ENCODE measurements around the gene FOXP4. TPM values are rescaled to one million over a fixed set of nuclear protein-coding genes. Genes with fewer than 3 reads are reported as not detected.
A peak's percentile ranks its signal among the peaks of the same experiment; 100 is the strongest.

The FOXP4 gene, protein sequence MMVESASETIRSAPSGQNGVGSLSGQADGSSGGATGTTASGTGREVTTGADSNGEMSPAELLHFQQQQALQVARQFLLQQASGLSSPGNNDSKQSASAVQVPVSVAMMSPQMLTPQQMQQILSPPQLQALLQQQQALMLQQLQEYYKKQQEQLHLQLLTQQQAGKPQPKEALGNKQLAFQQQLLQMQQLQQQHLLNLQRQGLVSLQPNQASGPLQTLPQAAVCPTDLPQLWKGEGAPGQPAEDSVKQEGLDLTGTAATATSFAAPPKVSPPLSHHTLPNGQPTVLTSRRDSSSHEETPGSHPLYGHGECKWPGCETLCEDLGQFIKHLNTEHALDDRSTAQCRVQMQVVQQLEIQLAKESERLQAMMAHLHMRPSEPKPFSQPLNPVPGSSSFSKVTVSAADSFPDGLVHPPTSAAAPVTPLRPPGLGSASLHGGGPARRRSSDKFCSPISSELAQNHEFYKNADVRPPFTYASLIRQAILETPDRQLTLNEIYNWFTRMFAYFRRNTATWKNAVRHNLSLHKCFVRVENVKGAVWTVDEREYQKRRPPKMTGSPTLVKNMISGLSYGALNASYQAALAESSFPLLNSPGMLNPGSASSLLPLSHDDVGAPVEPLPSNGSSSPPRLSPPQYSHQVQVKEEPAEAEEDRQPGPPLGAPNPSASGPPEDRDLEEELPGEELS
- total RNA-seq: 0.82 TPM

DNA sequence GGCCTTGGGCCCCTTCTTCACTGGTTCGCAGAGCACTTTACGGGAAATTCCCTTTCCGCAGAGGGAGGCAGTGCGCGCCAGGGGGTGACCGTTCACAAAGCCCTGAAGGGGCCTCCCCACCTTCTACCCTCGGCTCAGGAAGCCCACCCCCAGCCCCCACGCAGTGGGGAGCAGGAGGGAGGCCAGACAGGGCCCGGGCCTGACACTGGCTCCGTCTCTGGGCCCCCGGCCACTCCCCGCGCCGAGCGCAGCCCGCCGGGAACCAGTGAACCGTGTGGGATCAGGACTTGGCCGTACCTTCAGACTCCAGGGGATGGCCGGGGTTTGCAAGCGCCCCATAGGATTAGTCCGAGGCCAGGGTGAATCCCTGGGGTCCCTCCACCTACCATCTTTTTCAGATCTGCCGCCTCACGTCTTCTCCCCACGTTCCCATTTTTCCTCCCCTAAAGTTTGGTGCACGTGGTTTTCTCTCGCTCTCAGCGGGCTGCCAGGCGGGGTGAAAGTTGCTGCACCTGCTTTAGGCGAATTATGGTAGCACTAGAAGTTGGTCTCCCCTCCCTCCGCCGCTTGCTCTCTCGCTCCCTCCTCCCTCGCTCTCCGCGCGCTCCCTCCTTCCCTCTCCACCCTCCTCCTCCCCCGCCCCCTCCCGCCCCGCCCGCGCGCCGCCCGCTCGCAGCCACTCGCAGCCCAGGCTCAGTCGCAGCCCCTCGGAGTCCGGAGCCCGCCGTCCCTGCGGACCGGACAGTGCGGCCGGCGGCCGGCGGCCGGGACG is at the start of gene FOXP4:
FOXP4 (plus strand) TSS at position 679 of the 772 bp plus-strand sequence. CDS start 19,380 bp downstream, outside the sequence.
- peak; percentile 91 to 94 for DNase-seq (ENCODE audit: low spot score in 2 of 2)
- no peak for FAIRE-seq

DNA sequence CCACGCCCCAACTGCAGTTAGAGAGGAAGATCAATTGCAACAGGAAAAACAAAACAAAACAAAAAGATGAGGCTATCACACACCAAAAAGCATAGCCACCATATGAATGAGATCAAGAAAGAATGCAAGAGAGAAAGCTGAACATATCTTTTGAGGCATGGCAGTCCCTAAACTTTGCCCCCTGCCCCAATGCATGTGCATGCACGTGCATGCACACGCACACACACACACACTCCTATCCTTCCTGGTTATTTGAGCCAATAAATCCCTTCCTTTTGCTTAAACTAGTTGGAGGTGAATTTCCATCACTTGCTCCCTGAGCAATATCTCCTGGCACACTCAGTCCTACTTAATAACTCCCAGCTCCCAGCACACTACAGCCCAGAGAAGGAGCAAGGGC is 48.6 kb upstream of the FOXP4 start:
- no peak for FAIRE-seq

DNA sequence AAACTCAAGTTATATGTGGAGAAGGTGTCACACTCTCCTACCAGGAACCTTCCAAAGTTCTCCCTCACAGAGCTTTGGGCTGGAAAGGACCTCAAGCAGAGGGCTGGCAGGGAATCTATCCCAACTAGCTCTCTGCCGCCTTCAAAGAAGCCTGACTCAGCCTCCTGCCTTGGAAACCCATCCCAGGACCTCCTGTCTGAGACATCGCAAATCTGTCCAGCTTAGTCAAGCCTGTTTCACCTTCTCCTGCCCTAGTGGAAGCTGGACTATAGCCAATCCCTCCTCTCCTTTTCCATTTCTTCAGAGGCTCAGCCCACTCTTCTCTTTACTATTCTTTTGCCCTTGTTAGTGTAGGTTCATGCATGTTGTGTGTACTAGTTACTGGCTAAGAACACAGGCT is 48.2 kb upstream of the FOXP4 start:
- no peak for FAIRE-seq
- DNase-seq (ENCODE audit: low spot score in 2 of 2): no peak

More for the DNA sequence above, 48.6 kb upstream of the FOXP4 start:
- no peak for DNase-seq (ENCODE audit: low spot score in 2 of 2)

DNA sequence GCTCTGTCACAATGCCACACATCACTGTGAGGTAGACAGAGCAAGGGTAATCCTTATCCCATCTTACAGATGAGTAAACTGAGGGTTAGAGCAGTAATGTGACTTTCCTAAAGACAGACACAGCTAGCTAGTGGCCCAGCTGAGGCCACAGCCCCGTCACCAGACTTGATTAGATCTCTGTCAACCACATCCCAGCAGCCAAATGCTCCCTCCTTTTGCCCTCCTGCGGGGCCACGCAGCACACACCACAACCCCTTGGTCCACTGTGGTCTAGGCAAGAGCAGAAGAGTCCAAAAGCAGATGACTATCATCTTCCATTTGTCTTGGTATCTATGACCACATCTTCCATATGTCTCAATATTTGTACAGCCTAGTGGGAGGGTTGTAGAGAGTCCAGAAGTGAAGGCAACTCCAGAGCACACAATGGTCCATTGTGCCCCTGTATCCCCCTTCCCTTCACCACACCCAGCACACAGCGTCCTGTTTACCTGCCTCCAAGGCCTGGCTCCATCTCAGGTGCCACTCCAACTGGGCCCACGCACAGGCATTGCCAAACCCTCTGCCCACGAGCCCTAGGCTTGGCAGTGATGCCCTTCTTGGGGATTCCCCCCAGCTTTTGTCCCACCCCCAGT is 47.1 kb upstream of the FOXP4 start:
- no peak for DNase-seq (ENCODE audit: low spot score in 2 of 2)
- no peak for FAIRE-seq

DNA sequence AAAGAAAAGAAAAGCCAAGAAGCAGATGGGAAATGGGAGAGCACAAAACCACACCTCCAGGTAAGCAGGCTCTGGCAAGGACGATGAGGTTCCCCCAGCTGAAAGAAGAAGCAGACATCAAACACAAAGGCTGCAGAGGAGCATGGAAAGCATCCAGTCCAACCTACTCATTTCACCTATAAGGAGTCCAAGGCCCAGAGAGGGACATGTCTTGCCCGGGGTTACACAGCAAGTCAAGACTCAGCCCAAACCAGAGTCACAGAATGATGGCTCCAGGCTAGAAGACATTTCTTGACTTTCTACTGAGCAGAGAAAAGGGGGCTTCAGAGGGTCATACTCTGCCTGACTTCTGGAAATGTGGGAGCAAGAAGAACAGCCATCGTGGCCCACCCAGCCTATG is 45.6 kb upstream of the FOXP4 start:
- FAIRE-seq: no peak
- no peak for DNase-seq (ENCODE audit: low spot score in 2 of 2)

DNA sequence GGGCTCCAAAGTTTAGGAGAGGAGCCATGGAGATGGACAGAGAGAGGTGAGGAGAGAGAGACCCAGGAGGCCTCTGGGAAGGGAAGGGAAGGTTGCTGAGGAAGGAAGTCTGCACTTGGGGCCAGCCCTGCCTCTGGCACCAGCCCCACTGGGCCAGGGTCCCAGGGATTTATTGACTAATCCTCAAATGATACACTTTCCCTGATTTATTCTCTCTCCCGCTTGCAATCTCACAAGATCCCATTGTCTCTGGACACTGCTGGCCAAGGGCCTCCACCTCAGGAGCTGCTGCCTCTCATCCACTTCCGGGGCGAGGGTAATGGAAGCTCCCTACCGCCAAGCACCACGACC is 43.6 kb upstream of the FOXP4 start:
- FAIRE-seq (no peak), DNase-seq (ENCODE audit: low spot score in 2 of 2) (peak in 1 of 2 donors; percentile 38)

DNA sequence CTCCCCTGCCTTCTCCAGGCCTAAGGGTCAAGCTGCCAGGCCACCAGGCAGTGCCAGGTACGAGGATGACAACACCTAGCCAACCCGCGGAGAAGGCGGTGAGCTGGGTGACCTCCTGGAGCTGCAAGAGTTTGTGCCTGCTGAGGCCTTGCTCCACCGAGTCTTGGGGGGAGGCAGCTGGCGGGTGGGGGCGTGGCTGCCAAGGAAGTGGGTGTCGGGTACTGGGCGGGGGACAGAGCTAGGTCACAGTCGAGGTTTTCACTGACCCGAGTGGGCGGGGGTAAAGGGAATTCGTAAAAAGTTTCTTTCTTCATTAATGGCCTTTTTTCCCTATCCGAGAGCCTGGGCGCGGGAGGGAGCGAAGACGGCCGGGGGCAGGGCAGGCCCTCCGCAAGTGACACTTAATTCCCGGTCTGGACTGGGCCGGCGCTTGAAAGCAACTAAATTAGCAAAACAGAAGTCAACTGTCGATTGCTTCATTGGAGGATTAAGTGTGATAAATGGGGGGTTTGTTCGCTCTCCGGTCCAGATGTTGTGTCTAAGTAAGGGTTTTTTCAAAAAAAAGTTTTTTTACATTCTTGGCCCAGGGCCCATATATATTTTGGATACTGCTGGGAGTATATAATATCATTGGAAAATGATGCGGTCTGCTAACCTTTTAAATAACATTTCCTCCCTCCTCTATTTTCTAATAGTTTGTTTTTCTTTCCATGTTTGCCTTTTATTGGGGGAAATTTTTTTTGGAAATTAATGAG is 43.1 kb upstream of the FOXP4 start:
- peak in 1 of 2 donors; percentile 35 for DNase-seq (ENCODE audit: low spot score in 2 of 2)
- FAIRE-seq: no peak

DNA sequence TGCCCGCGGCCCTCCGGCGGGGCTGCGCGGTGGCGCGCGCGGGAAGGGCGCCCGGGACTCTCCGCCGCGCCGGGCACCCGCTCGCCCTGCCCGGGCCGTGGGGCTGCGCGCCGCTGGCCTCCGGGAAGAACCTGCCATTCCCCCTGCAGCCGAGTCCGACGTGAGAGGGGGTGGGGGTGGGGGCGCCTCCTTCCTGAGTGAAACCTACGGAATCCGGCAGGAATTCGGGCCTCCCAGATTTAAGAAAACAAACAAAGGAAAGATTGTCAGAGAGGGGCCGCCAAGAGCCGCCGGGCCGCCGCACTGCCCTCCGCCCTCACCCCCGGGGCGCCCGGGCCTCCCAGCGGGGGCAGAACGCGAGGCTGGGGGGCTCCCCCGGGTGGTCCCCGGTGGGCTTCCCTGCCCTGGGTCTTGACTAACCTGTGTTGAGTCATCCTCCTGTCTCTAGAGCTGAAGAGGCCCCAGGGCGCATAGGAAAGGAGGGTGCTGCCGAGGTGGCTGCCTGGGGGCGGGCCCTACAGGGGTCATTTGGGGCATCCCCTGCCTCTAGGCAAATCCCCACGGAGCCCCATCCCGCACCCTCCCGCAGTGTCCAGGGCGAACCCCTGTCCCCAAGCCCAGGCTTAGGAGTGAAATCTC is 42.2 kb upstream of the FOXP4 start:
- no peak for FAIRE-seq
- peak; percentile 53 to 75 for DNase-seq (ENCODE audit: low spot score in 2 of 2)

DNA sequence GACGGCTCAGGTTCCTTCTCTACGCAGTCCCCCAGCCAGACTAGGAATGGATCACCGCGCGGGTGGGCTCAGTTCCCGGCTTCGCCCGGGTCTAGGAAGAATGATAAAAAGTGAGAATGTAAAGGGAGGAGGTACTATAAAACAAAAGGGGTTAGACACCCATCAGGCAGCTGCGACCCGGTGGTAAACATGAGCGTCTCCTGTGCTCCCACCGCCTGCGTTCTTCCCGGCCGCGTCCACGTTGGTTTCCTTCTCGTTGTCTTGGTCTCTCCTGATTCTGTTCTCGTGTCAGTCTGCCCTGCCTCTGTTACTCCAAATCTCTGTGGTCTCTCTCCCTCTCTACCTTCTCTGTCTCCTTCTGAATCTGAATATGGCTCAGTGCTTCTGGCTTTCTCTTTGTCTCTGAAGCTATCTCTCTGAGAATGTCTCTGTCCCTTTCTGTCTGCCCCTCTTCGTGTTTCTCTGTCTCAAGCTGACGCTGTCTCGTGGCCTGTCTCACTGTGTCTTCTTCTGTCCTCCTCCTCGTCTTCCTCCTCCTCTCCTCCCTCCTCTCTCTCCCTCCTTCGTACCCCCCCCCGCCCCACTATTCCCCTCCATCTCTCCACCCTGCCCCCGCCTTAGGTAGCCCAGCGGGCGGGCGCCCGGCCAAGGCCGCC is 41.6 kb upstream of the FOXP4 start:
- peak in 1 of 2 donors; percentile 55 for DNase-seq (ENCODE audit: low spot score in 2 of 2)
- FAIRE-seq: no peak

DNA sequence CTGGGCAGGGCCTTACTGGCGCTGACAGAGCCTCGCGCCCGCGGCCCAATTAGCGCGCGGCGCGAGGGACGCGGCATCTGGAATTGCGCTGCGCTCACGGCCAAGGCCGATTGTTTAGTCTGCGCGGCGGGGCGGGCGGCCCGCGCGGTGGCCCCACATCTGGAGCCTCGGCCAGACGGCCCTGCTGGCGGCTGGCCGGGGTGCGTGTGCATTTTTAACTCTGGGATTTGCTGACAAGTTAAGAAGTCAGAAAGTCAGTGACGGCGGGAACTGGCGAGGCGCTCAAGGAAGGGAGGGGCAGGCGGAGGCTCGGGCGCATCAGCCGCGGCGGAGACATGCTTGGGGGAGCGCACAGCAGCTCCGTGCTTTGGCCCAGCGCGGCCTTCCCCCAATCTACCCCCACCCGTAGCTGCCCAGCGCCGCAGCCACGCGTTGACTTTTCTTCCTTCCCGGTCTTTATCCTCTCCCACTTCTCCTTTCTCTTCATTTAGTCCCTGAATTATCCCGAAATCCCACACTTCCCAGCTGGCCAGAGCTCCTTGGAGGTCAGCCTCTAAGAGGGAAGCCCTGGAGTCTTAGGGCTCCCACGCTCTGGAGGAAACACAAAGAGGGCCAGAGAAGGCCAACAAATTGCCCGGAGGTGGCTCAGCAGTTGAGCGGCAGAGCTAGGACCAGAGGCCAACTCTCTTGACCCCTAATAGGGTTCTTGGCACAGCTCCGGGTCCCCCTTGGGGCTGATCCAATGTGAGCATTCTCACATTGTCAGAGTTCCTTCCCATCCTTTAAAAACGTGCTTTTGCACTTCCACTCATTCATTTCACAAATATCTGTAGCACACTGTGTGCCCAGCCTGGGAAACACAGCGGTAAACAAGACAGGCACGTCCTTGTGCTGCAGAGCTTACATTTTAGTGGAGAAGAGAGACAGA is 40.8 kb upstream of the FOXP4 start:
- peak; percentile 70 to 74 for DNase-seq (ENCODE audit: low spot score in 2 of 2)

DNA sequence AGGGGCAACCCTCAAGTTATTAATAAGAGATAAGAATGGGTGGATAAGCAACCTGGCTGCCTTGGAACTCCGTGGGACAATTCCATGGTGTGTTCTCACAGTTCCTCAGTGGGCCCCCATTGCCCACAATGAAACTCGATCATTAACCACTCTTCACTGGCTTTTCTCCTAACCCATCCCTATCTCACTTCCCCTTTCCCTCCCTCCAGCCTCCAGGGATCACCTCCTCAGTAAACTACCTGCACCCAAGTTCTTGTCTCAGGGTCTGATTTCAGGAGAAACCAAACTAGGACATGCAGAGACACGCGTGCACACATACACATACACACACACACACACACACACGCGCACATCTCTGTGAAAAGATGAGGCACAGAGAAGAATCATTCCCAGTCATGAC is 37.7 kb upstream of the FOXP4 start:
- DNase-seq (ENCODE audit: low spot score in 2 of 2) (no peak), FAIRE-seq (no peak)

More for the DNA sequence above, 40.8 kb upstream of the FOXP4 start:
- no peak for FAIRE-seq

DNA sequence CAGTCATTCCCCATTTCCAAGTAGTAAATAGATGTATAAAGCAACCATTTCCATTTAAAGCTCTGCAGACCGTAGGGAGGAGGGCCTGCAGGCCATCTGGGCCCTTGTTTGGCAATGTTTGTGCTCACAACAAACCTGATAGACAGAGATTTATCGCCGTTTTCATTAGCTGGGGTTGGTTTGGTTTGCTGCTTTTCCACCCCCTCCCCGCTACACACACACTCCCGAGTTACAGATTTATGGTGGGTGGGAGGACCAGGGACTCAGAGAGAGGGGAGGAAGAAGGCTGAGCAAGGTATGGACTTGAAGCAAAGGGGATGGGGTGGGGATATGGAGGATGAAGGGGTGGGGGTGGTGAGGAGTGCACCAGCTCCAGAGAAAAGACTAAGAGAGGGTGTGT is 36.6 kb upstream of the FOXP4 start:
- FAIRE-seq: no peak
- DNase-seq (ENCODE audit: low spot score in 2 of 2): no peak

DNA sequence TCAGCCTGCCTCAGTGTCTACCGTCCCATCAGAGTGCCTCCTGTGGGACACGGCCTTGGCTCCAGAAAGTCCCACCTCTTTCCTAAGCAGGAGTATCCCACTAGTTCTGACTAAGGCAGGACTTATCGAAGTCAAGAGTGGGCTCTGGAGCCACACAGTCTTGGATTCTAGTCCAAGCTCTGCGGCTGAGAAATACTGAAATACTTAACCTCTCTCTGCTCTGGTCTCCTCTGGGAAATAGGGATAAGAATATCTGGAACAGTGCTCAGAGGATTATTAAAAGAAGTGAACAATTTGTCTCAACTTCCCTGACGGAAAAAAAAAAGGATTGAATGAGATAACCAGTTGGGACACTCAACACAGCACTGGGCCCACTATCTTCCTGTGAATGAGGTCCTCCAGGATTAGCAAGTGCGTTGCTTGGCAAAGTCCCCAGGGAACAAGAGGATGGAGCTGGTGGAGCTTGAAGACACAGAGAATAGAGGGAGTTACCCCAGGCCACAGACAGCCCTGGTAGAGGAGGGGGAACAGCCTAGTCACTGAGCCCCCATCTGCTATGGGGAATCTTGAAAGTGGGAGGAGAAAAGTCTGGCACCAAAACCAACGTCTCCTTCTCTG is 34.6 kb upstream of the FOXP4 start:
- DNase-seq (ENCODE audit: low spot score in 2 of 2): no peak
- no peak for FAIRE-seq

DNA sequence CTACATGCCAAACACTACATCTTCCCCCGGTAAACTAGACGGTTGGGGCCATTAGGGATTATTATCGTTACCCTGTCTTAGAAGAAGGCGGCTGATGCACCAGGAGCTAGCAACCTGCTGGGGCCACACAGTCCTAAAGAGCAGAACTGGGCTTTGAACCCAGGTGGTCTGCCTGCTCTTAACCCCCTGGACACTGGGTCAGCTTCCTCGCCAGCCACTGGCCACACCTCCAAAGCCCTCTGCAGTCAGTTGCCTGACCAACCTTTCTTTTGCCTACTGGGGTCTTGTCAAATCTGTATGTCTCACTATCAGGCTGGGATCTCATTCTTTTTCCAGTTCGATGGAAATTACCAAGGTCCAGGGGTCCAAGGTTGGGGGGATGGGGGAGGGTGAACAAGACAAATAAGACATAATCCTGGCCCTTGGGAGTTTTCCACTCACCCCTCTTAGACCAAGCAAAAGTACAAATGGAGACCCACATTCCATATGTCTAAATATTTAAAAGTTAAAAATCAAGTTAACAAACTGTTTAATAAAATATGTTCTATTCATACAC is 34.0 kb upstream of the FOXP4 start:
- FAIRE-seq (no peak), DNase-seq (ENCODE audit: low spot score in 2 of 2) (no peak)

DNA sequence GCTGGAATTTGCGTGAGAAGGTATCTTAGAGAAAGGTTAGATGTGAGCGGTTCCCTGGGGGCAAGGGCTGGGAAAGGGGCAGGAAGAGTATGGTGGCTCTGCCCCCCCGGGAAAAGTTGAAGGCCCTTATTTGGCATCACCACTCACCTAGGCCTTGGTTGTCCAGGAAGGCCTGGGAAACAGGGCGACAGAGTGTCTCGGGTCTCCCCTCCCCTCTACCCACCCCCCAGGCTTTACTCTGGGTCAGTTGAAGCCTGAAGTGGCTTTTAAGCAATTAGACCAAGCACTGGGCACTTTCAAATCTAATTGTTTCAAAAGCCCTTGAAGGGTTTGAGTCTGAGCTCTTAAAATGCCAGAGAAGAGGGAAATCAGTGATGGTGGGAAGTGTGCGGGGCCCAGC is 30.2 kb upstream of the FOXP4 start:
- FAIRE-seq: no peak
- no peak for DNase-seq (ENCODE audit: low spot score in 2 of 2)

DNA sequence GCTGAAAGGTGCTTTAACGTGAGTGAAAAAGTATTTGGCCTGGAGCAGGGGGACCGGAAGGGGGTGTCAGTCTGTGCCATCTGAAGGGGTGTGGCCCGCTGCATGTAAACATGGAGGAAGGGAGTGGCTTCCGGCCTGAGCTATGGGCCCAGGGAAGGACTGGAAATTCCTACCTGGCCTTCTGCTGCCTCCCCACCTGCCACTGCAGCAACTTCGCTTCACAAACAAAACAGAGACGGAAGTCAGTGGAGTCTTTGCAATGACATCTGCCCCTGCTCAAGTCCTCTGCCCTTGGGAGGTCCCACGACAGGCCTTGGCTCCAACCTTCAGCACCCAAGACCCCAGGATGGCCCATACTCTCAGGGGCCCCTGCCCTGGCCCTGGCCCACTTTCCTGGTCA is 28.1 kb upstream of the FOXP4 start:
- FAIRE-seq (no peak), DNase-seq (ENCODE audit: low spot score in 2 of 2) (no peak)

DNA sequence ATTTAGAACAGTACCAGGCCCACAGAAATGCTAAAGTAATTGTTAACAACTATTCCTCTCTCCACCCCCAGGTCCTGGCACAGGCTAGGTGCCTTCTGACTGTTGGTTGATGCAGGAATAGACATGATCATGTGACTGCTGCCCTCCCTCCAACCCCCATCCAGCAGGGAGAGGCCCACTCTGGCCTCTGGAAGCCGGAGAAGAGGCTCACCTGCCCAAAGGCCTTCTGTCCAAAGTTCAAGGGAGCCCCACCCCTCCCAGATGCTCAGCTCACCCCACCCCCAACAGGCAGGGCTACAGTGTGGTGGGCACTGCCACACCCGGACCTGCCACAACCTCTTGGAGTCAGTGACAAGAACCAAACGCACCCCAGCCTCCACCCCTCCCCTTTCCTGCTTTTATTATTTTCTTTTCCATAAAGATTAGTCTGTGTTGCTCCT is 26.9 kb upstream of the FOXP4 start:
- DNase-seq (ENCODE audit: low spot score in 2 of 2) (no peak), FAIRE-seq (no peak)

Measured in frontal cortex (tissue), 4 donors.